ENCODE measurements around the gene CCDC121.

The CCDC121 gene

GRCh38 chr2:27663285-27664153 lies 34.7 kb upstream of the CCDC121 start, which contains the start of the genes SLC4A1AP and SUPT7L (continued):
- TF ChIP-seq ZNF292 (tag by site-specific recombination; IDR thresholded peaks at IDR 0.05; ENCODE audit: borderline replicate concordance, low read depth) (no peak), ZNF785 (tag by site-specific recombination; IDR thresholded peaks at IDR 0.05) (no peak), ZNF433 (tag by site-specific recombination; IDR thresholded peaks at IDR 0.05; ENCODE audit: low read depth) (no peak), ZBTB11 (tag by site-specific recombination; conservative IDR thresholded peaks at IDR 0.05; ENCODE audit: low read depth) (peak; percentile 100), SCRT1 (tag by site-specific recombination; IDR thresholded peaks at IDR 0.05; ENCODE audit: borderline replicate concordance) (peak; percentile 91), ZNF280D (tag by site-specific recombination; IDR thresholded peaks at IDR 0.05) (0 out of 2 replicates have a peak, but pooled peaks have one; percentile 24), ZNF157 (tag by site-specific recombination; IDR thresholded peaks at IDR 0.05) (no peak), ZSCAN5A (tag by site-specific recombination; IDR thresholded peaks at IDR 0.05) (peak; percentile 84; the same call in 1 of the 2 replicates), ZNF558 (tag by site-specific recombination; IDR thresholded peaks at IDR 0.05) (peak; percentile 66; the same call in 1 of the 2 replicates), ZNF580 (tag by site-specific recombination; IDR thresholded peaks at IDR 0.05) (peak; percentile 96), ZNF416 (tag by site-specific recombination; IDR thresholded peaks at IDR 0.05) (no peak), ZNF248 (tag by site-specific recombination; IDR thresholded peaks at IDR 0.05) (no peak), ZNF202 (tag by site-specific recombination; IDR thresholded peaks at IDR 0.05; ENCODE audit: borderline replicate concordance) (no peak), OSR2 (tag by site-specific recombination; IDR thresholded peaks at IDR 0.05) (no peak), ZNF23 (tag by site-specific recombination; IDR thresholded peaks at IDR 0.05; ENCODE audit: borderline replicate concordance) (no peak), KLF17 (tag by site-specific recombination; IDR thresholded peaks at IDR 0.05) (peak; percentile 99), ZNF670 (tag by site-specific recombination; IDR thresholded peaks at IDR 0.05; ENCODE audit: low read depth) (no peak), ZNF19 (tag by site-specific recombination; IDR thresholded peaks at IDR 0.05; ENCODE audit: low read depth) (no peak), HOXC10 (CRISPR knock-in tag; IDR thresholded peaks at IDR 0.05) (peak; percentile 93; the same call in 1 of the 2 replicates), ZNF324 (tag by site-specific recombination; IDR thresholded peaks at IDR 0.05) (peak; percentile 98), ZSCAN30 (tag by site-specific recombination; IDR thresholded peaks at IDR 0.05) (peak; percentile 87; the same call in 1 of the 2 replicates), ZNF112 (tag by site-specific recombination; IDR thresholded peaks at IDR 0.05) (no peak), ZNF398 (tag by site-specific recombination; IDR thresholded peaks at IDR 0.05) (no peak), ZNF114 (tag by site-specific recombination; IDR thresholded peaks at IDR 0.05) (no peak), ZEB2 (tag by site-specific recombination; IDR thresholded peaks at IDR 0.05) (peak; percentile 75), ZNF488 (tag by site-specific recombination; IDR thresholded peaks at IDR 0.05) (0 out of 2 replicates have a peak, but pooled peaks have one; percentile 37), ZNF132 (tag by site-specific recombination; IDR thresholded peaks at IDR 0.05; ENCODE audit: borderline replicate concordance) (no peak)
